GM21367 (cell line): ENCODE data around the gene GPBP1.
"Not testable (repeated sequence)": the region's sequence is repeated elsewhere in the genome, so short reads cannot be mapped to it uniquely, and the experiment has no call there.

Source experiments
- ATAC-seq: cut with Tn5 transposase; IDR thresholded peaks from one replicate; pipeline ENCODE4 v1.9.1; 2021; ENCODE audit not compliant: unreplicated experiment

Gene GPBP1

GRCh38 chr5:57173319-57174127 lies at the start of gene GPBP1:
Gene GPBP1, plus strand, starts transcription at chr5:57174059. Its CDS starts 40,072 bp downstream, at chr5:57214131.
- peak; percentile 54 for ATAC-seq

- ATAC-seq, result no peak
These were observed 45.5 kb upstream of the GPBP1 start for GRCh38 chr5:57128325-57128724.

- no peak for ATAC-seq
These were observed 40.3 kb upstream of the GPBP1 start for GRCh38 chr5:57133574-57133973.

- no peak for ATAC-seq
These were observed 36.5 kb upstream of the GPBP1 start for GRCh38 chr5:57137401-57137800.

GRCh38 chr5:57152316-57152715 lies 21.5 kb upstream of the GPBP1 start:
- ATAC-seq, result no peak

GRCh38 chr5:57155033-57155432 lies 18.8 kb upstream of the GPBP1 start:
- ATAC-seq, result no peak

GRCh38 chr5:57157131-57157530 lies 16.7 kb upstream of the GPBP1 start:
- no peak for ATAC-seq

GRCh38 chr5:57157666-57158065 lies 16.2 kb upstream of the GPBP1 start:
- no peak for ATAC-seq

- no peak for ATAC-seq
These were observed 10.3 kb upstream of the GPBP1 start for GRCh38 chr5:57163553-57164006.

GRCh38 chr5:57164124-57164523 lies 9.7 kb upstream of the GPBP1 start:
- ATAC-seq, result no peak

- not testable (repeated sequence) for ATAC-seq
These were observed 8.7 kb upstream of the GPBP1 start for GRCh38 chr5:57165171-57165570.

- ATAC-seq, result peak; percentile 54
These were observed 7.6 kb upstream of the GPBP1 start for GRCh38 chr5:57166276-57166675.

GRCh38 chr5:57167201-57167600 lies 6.7 kb upstream of the GPBP1 start:
- no peak for ATAC-seq

- ATAC-seq, result not testable (repeated sequence)
These were observed 3.7 kb upstream of the GPBP1 start for GRCh38 chr5:57170116-57170515.

GRCh38 chr5:57171816-57172465 lies 1.9 kb upstream of the GPBP1 start:
- no peak for ATAC-seq

- no peak for ATAC-seq
These were observed 1.2 kb upstream of the GPBP1 start for GRCh38 chr5:57172466-57173318.

GRCh38 chr5:57174128-57174889 lies 450 bp downstream of the GPBP1 start:
- ATAC-seq, result peak; percentile 2

- ATAC-seq, result no peak
These were observed 1.1 kb downstream of the GPBP1 start for GRCh38 chr5:57174890-57175510.

- ATAC-seq, result no peak
These were observed 1.9 kb downstream of the GPBP1 start for GRCh38 chr5:57175551-57176309.
